ENCODE measurements around the gene CD58.

- TF ChIP-seq ZNF324 (tag by site-specific recombination; IDR thresholded peaks at IDR 0.05) (no peak), CTCF (tag by site-specific recombination; IDR thresholded peaks at IDR 0.05) (no peak), ZIC2 (tag by site-specific recombination; IDR thresholded peaks at IDR 0.05) (no peak), ZNF354C (tag by site-specific recombination; IDR thresholded peaks at IDR 0.05; ENCODE audit: borderline replicate concordance, low read depth) (no peak), ZNF449 (tag by site-specific recombination; IDR thresholded peaks at IDR 0.05) (no peak), ZNF23 (tag by site-specific recombination; IDR thresholded peaks at IDR 0.05; ENCODE audit: borderline replicate concordance) (no peak), ZNF792 (tag by site-specific recombination; IDR thresholded peaks at IDR 0.05) (no peak), ZNF561 (tag by site-specific recombination; IDR thresholded peaks at IDR 0.05; ENCODE audit: borderline replicate concordance) (no peak), SP3 (tag by site-specific recombination; IDR thresholded peaks at IDR 0.05) (no peak), ZBTB8A (tag by site-specific recombination; IDR thresholded peaks at IDR 0.05) (no peak), ZNF121 (tag by site-specific recombination; IDR thresholded peaks at IDR 0.05) (no peak), ZNF560 (tag by site-specific recombination; IDR thresholded peaks at IDR 0.05; ENCODE audit: borderline replicate concordance) (no peak), ZNF701 (tag by site-specific recombination; IDR thresholded peaks at IDR 0.05) (no peak), ZNF274 (IDR thresholded peaks at IDR 0.05; ENCODE audit: low read length) (no peak), ZNF274 (tag by site-specific recombination; IDR thresholded peaks at IDR 0.05; ENCODE audit: borderline replicate concordance) (no peak)
Observed at GRCh38 chr1:116528329-116529083, 42.3 kb downstream of the CD58 start.

Measured in HEK293 (cell line).